Erythroblast (primary cell): ENCODE measurements around the gene KRTAP1-1.

Source experiments
- GATA1 ChIP-seq: IDR thresholded peaks from 2 replicates; pipeline ENCODE4 v1.6.1; 2011; ENCODE audit warnings: low read depth, mild to moderate bottlenecking, control low read depth, low read length, moderate library complexity
- POLR2A ChIP-seq: IDR thresholded peaks from 2 replicates; pipeline ENCODE4 v1.6.1; 2011; ENCODE audit warnings: mild to moderate bottlenecking, low read length

- TF ChIP-seq POLR2A (no peak), GATA1 (no peak)
These were observed 7.2 kb upstream of the KRTAP1-1 start for GRCh38 chr17:41048441-41048840.
